CMK (cell line): ENCODE measurements around the gene PDE9A.

ENCODE experiments used
- DNase-seq: peaks from one replicate; pipeline ENCODE4 v3.0.0-alpha.2; 2010; ENCODE audit warnings: low read depth

The PDE9A gene

GRCh38 chr21:42672699-42673458 lies 19.5 kb downstream of the PDE9A start:
- no peak for DNase-seq

DNA sequence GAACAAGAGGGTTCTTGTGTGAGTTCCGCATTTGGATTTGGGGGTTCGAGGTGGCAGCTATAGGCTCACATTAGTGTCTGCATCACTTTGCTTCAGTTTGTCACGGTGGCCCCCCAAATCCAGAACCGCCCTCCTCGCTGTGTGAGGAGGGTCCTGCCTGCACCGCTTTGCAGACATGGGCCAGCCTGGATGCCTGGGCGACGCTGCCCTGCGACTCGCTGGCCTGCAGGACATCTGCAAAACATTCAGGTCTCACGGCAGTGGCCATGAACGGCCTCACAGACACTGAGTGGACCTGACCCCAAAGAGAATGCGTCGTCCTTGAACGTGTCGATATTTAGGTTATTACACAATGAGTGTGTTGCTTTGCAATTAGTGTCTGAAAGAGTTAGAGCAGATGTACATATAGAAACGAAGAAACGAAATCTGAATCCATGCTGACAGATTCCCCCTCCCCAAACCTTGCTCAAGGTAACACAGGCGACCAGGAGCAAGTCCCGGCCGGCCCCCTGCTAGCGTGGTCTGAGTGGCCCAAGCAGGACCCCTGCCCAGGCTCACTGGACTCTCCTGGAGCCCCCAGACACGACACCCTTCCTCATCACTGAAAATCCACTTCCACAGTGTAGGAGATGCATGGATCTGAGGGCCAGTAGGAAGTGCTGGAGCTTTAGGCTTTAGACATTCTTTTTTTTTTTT lies 20.4 kb downstream of the PDE9A start:
- no peak for DNase-seq

DNA sequence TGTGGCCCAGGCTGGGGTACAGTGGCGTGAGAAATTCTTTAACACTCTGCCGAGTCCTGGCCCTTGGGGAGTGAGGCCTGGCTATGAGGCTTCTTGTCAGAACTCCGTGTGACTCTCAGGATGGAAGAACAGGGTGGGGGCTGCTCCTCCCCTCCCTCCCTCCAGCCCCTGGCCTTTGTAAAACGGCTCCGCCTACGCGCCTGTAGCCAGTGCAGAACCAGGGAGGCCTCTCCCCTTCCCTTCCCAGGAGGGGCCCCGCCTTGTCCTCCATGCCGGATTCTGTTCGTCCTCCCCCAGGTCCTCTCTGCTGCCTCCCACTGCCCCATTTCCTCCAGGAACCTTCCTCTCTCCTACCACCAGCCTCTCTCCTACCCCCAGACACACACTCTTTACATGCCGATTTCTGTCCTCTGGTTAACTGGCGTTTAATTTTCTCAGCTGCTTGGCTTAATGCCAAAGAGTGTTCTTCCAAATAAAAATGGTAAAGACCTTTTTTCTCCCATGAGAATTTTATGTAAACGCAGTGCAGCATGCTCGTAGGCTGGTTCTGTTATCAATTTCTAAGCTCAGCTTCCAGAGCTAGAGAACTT lies 21.0 kb downstream of the PDE9A start:
- peak; percentile 47 for DNase-seq

GRCh38 chr21:42675403-42675802 lies 22.0 kb downstream of the PDE9A start:
- DNase-seq: no peak

- DNase-seq: no peak
Observed at GRCh38 chr21:42676808-42677207, 23.4 kb downstream of the PDE9A start.

DNA sequence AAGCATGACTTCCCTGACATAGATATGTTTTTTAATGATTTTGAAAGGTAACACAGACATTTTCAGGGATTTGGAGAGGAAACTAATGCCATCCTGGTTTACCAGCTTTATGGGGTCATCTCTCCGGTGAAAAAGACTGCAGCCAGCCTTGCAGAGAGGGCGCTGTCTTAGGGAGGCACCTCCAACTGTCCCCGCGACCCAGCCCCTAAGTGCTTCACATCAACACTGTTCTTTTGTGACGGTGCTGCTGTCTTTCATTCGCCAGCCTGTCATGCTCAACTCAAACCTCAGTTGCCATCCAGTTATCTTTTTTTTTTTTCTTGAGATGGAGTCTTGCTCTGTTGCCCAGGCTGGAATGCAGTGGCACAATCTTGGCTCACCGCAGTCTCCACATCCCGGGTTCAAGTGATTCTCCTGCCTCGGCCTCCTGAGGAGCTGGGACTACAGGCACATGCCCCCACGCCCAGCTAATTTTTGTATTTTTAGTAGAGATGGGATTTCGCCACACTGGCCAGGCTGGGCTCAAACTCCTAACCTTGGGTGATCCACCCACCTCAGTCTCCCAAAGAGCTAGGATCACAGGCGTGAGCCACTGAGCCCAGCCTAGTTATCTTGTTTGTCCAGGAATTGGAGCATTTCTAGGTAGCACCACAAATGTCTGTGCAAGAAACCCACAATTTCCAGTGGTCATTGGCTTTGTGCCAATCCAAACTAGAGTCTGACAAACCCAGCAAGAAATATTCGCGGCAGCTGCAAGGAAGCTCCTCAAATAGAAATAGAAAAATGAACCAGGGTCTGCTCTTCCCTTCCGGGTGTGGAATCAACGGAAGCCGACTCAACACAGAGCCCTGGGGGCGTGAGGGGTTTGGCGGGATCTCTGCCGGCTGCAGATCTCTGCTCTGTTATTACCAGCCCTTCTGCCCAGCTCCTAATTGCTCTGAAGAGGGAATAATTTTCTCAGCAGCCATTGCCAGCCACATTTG lies 24.2 kb downstream of the PDE9A start:
- DNase-seq: peak; percentile 73

DNA sequence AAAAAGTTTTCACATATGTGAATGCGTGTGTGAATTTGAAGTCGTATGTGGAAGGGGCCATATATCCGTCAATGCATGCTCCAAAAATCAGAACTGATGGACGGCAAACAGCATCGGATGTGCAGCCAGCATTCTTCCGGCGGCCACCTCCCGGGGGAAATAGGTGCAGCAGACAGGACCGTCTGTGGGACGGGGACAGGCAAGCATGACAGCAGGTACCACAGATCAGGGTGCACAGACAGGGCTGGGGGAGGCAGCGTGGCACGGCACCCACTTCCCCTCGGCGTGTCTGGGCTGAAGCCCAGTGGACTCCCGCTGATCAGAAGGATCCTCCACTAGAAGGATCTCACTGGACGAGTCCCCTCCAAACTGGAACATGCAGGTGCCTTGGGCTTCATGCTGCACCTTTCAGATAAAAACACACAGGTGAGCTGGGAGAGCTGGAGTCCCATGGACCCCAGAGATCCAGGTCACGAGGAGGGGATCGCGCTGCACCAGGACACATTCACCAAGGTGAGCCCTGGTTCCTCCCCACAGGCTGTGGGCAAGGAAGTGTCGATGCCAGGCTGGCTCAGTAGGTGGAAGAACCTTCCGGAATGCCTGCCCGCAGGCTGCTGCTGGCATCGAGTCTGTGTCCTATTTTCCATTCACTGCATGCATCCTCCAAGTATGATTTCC lies 25.3 kb downstream of the PDE9A start:
- DNase-seq: no peak

DNA sequence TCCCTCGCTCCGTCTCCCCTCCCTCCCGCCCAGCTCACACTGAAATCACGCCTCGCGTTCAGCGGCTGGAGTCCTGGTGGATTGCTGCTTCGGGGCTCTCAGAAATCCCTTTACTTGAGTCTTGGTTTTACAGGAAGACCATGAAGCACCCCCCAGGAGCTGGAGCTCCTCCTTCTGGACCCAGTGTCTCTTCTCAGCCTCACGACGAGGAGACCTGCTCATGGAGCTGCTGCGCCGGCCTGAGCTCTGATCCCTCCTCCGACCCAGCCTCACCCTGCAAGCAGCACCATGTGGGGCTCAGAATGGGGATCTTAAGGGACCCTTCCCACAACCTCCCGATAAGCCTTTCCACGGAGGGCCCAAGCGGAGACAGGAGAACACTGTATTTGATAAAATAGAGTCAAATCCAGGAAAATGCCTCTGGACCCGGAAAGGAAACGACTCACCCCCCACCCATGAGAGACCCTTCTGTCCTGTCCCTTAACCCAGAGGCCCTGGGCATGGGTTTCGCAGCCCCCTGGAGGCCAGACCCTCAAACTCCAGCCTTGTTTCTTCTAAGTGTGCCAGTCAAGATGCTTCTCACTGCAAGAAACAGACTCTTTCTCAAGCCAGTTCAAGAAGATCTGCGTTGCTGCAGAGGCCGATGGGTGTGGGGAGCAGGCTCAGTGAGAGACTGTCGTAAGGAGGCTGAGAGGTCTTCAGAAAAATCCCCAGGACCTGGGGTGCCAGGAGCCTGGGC lies 26.1 kb downstream of the PDE9A start:
- no peak for DNase-seq

DNA sequence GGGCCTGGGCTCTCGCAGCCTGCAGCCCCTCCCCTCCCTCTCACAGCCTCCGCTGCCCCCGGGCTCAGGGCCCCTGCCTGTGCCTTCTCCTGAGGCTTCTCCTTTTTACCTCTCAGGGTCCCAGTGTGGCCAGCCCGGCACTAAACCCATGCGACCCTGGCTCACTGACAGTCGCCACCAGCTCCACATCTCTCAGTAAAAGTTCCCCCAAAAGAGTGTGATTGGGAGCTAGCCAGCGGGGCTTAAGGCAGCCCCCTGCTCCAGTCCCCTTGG lies 26.6 kb downstream of the PDE9A start:
- no peak for DNase-seq

- DNase-seq: no peak
Observed at GRCh38 chr21:42680429-42680828, 27.0 kb downstream of the PDE9A start.

DNA sequence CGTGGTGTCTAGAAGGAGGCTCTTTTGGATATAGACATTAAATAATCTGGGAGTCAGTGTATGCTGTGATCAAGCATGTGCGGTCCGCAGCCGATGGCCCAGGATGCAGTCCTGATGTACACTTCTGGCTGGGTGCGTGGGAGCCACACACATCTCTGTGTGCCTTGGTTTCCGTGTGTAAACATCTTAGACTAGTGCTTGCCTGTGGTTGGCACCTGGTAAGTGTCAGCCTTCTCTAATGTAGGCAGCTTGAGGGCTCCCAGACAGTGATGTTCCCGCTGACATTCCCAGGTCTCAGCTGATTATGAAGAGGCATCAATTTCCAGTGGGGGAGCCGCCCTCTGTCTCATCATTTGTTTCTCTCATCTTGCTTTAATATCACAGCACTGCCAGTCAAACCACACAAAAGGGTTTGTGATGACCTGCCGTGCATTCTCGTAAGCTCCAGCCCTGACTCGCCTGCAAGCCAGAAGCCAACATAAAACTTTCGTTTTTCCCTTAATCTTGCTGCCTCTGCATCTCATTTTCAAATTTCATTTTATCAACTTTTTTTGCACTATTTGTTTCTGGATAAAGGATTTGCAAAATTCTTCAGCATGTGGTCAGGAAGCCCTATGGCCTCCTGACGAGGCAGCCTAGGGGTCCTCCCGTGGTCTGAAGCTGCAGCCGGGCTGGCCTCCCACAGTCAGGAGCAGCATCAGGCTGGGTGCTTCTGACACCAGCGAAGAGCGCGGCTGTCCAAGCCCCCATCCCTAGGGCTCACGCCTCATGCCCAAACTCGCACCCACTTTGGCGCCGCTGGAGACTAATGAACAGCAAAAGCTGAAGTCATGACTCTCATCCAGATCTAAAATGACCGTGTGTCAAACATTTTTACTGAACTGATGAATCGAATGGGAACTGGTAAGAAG lies 28.1 kb downstream of the PDE9A start:
- DNase-seq: no peak

GRCh38 chr21:42682661-42683210 lies 29.3 kb downstream of the PDE9A start:
- DNase-seq: no peak

DNA sequence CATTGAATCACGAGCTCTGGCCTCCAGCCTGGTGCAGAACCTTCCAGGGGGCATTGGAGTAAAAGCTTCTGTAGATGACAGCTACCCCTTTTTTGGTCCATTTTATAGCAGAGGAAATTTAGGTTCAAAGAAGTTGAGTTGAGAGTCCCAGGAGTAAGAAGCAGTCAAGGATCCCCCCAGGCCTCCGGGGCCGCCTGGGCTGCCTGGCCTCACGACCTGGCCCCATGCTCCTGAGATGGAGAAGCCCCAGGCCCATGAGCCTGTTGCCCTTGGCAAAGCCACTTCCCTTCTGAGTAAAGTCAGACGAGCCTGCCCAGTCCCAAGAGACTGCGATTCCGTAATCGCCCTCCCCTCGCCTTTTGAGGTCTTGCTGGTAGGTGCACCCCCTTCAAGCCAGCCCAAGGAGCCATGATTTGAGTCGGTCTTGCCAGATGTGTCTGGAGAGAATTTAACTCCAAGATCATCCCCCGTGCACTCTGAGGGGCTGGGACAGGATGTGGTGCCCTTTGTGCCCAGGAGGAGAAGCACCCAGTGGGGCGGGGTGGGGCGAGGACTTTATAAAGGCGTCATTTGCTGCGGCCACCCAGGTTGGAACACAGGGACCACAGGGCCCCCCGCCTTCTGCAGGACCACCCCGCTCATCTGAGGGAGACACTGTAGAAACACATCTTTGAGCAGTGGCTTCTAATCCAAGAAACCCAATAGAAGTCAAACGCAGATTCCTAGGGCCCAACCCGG lies 30.1 kb downstream of the PDE9A start:
- no peak for DNase-seq

GRCh38 chr21:42684109-42684916 lies 30.9 kb downstream of the PDE9A start:
- DNase-seq: peak; percentile 26

GRCh38 chr21:42685036-42685435 lies 31.6 kb downstream of the PDE9A start:
- DNase-seq: no peak

- DNase-seq: no peak
Observed at GRCh38 chr21:42685954-42686500, 32.6 kb downstream of the PDE9A start.

DNA sequence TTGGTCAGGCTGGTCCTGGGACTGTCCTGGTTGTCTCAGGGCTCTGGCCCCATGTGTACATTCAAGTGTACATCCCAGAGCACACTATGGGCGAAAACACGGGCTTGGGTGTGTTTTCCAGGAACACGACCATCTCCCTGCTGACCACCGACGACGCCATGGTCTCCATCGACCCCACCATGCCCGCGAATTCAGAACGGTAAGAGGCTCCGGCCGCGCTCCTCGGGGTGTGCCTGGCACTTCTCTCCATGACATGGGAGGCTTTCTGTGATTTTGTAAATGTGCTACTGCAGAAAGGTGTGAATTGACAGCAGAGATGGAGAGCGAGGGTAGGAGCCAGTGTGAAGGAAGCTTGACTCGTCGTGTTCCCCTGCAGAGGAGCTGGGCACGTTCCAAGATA lies 34.4 kb downstream of the PDE9A start:
- DNase-seq: no peak
